B cell (primary cell): Measurements from ENCODE around the gene XRCC1. TPM values are rescaled to one million over a fixed set of nuclear protein-coding genes. Genes with fewer than 3 reads are reported as not detected.

Source experiments
- ATAC-seq: fragments of 200-7000 bp; cut with Tn5 transposase; one replicate; pipeline ENCODE4 v1.10.0; 2021; ENCODE audit warnings: low read depth, mild to moderate bottlenecking, moderate number of reproducible peaks, moderate library complexity
- CTCF ChIA-PET: fragments of 350-600 bp; sonication (Branson Sonifier 250); formaldehyde crosslinking; loops from one replicate; lab custom pipeline; 2021; ENCODE audit warnings: antibody characterized with exemption, inconsistent platforms; lab: Charles Lee
- POLR2A ChIA-PET: fragments of 350-600 bp; sonication (Branson Sonifier 250); formaldehyde crosslinking; loops from one replicate; lab custom pipeline; 2021; ENCODE audit warnings: antibody characterized with exemption; lab: Charles Lee
- DNase-seq: peaks from one replicate; pipeline ENCODE4 v3.0.0; 2013
- H2AFZ ChIP-seq: 2 replicates; pipeline ENCODE4 v1.6.1; 2012; ENCODE audit warnings: mild to moderate bottlenecking, low read depth, low read length; ENCODE audit not compliant: insufficient read depth, poor library complexity, severe bottlenecking
- H3K27ac ChIP-seq, 2 donors: 1 replicate in 1 of 2; 2 replicates in 1 of 2; pipeline ENCODE4 v1.5.1; 2012 to 2013; ENCODE audit warnings: low read length in 2 of 2, mild to moderate bottlenecking in 2 of 2, moderate library complexity in 1 of 2
- H3K27me3 ChIP-seq, 4 experiments: fragments of 200-600 bp in 1 of 4; sonication (generic) in 1 of 4; replicated peaks in 1 of 4; 1 replicate in 2 of 4; 2 replicates in 2 of 4; pipeline versions ENCODE4 v1.6.1 to v1.7.0; 2013 to 2016; ENCODE audit warnings: low read length in 3 of 4, mild to moderate bottlenecking in 2 of 4, mixed read lengths in 1 of 4, moderate library complexity in 1 of 4; ENCODE audit not compliant: insufficient read depth in 4 of 4, control insufficient read depth in 3 of 4; ENCODE audit errors: control extremely low read depth in 1 of 4
- H3K36me3 ChIP-seq, 2 experiments: replicated peaks in 1 of 2; 1 replicate in 1 of 2; 2 replicates in 1 of 2; pipeline versions ENCODE4 v1.6.1 to v1.7.1; 2013; ENCODE audit warnings: low read length in 1 of 2; ENCODE audit not compliant: insufficient read depth in 2 of 2, control insufficient read depth in 1 of 2; ENCODE audit errors: control extremely low read depth in 1 of 2, extremely low read depth in 1 of 2
- H3K4me1 ChIP-seq, 2 donors: fragments of 200-600 bp in 1 of 2; sonication (generic) in 1 of 2; 1 replicate in 1 of 2; 2 replicates in 1 of 2; pipeline versions ENCODE4 v1.5.1 to v1.6.1; 2013 to 2017; ENCODE audit warnings: low read length in 2 of 2; ENCODE audit not compliant: control insufficient read depth in 2 of 2, insufficient read depth in 2 of 2
- H3K4me2 ChIP-seq: replicated peaks from 2 replicates; pipeline ENCODE3; 2012; ENCODE audit warnings: mild to moderate bottlenecking, low read depth, low read length; ENCODE audit not compliant: poor library complexity, severe bottlenecking
- H3K4me3 ChIP-seq, 5 experiments: fragments of 200-600 bp in 1 of 5; sonication (generic) in 1 of 5; 1 replicate in 3 of 5; 2 replicates in 2 of 5; pipeline versions ENCODE4 v1.5.1 to v1.7.0; 2011 to 2016; ENCODE audit warnings: low read length in 4 of 5, mild to moderate bottlenecking in 4 of 5, low read depth in 2 of 5, control low read depth in 1 of 5, moderate library complexity in 1 of 5; ENCODE audit not compliant: insufficient read depth in 1 of 5; ENCODE audit errors: control extremely low read depth in 1 of 5, extremely low read depth in 1 of 5
- H3K79me2 ChIP-seq: fragments of 200-600 bp; sonication (generic); one replicate; pipeline ENCODE4 v1.6.0; 2016; ENCODE audit warnings: low read length; ENCODE audit not compliant: control insufficient read depth, insufficient read depth
- H3K9ac ChIP-seq: fragments of 200-600 bp; sonication (generic); 2 replicates; pipeline ENCODE4 v1.6.1; 2017; ENCODE audit warnings: mild to moderate bottlenecking, low read length, moderate library complexity
- H3K9me3 ChIP-seq, 3 donors: one replicate each; pipeline versions ENCODE4 v1.6.1 to v1.7.1; 2013; ENCODE audit warnings: low read length in 2 of 3; ENCODE audit not compliant: control insufficient read depth in 2 of 3, insufficient read depth in 1 of 3; ENCODE audit errors: control extremely low read depth in 1 of 3
- H4K20me1 ChIP-seq: 2 replicates; pipeline ENCODE4 v1.6.0; 2012; ENCODE audit warnings: mild to moderate bottlenecking, low read length; ENCODE audit not compliant: insufficient read depth, control insufficient read depth, poor library complexity, severe bottlenecking
- H3K27ac Mint-ChIP-seq: one replicate; pipeline ENCODE4 v1.8.0; 2021; ENCODE audit warnings: mixed read lengths
- H3K27me3 Mint-ChIP-seq: one replicate; pipeline ENCODE4 v1.8.0; 2021; ENCODE audit warnings: mixed read lengths
- H3K4me1 Mint-ChIP-seq: one replicate; pipeline ENCODE4 v1.8.0; 2021; ENCODE audit warnings: mixed read lengths
- H3K4me3 Mint-ChIP-seq: one replicate; pipeline ENCODE4 v1.8.0; 2021; ENCODE audit warnings: mixed read lengths
- H3K9me3 Mint-ChIP-seq: one replicate; pipeline ENCODE4 v1.8.0; 2022; ENCODE audit warnings: mixed read lengths; ENCODE audit not compliant: insufficient read depth
- CTCF ChIP-seq: fragments of 200-600 bp; IDR thresholded peaks from one replicate; pipeline ENCODE4 v1.8.0; 2022; ENCODE audit warnings: antibody characterized with exemption, mild to moderate bottlenecking
- EZH2 ChIP-seq: IDR thresholded peaks from 2 replicates; pipeline ENCODE4 v1.6.1; 2012; ENCODE audit warnings: borderline replicate concordance, low read depth, mild to moderate bottlenecking, moderate library complexity, low read length; ENCODE audit not compliant: insufficient read depth, poor library complexity, severe bottlenecking
- WGBS: methylation state at CpG from one replicate; pipeline ENCODE4 v1.1.5; 2013; ENCODE audit warnings: missing lambda C conversion rate; ENCODE audit not compliant: insufficient coverage; 5-methylcytosine and 5-hydroxymethylcytosine counted together
- intact Hi-C: fragments of 100-400 bp; cut with micrococcal nuclease; formaldehyde crosslinking; loops from one replicate; pipeline ENCODE4 v1.10.0; 2022
- polyA plus RNA-seq: library from polyadenylated mRNA; depleted of rRNA; stranded (reverse); fragments of >200 nt; gene quantifications from 2 replicates; pipeline ENCODE4 v1.2.3, GENCODE V29; 2012
- total RNA-seq, 2 donors: library from RNA; stranded (reverse); fragments of 120-200 nt in 1 of 2; gene quantifications; 1 replicate in 1 of 2; 2 replicates in 1 of 2; pipeline versions ENCODE4 v1.2.3 to v1.2.4, GENCODE V29; 2013 to 2022

Gene XRCC1
- total and polyA plus RNA-seq, 2 donors (not counting 1 experiment from before 2014, with no cell fraction given), result 34.6 to 38.2 TPM

DNA sequence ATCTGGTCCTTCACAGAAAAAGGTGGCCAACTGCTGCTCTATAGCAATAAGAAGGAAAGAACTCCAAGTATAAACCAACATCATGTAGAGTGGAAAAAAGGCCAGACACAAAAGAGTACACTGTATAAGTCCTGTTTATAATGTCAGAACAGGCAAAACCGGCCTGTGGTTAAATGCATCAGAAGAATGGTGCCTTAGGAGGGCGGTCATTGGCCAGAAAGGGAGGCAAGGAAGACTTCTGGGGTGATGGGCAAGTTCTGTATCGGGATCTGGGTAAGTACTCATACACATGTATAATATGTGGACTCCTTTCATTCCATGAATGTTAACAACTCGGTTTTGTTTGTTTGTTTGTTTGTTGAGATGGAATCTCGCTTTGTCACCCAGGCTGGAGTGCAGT lies 52.4 kb downstream of the XRCC1 start:
- Histone ChIP-seq H4K20me1 (no peaks in the 10 kb centered on the region), H3K79me2 (peaks cover 11% of the 10 kb centered on the region), H3K27me3 (no peaks in the 10 kb centered on the region), H3K27ac (no peak overlapping the region), H3K9me3 (no peaks in the 10 kb centered on the region), H3K36me3 (no peaks in the 10 kb centered on the region), H3K9ac (no peak overlapping the region), H3K4me3 (no peak overlapping the region), H2AFZ (no peak overlapping the region), H3K4me2 (no peak overlapping the region), H3K4me1 (peaks cover 30 to 46% of the 10 kb centered on the region in 2 donors)
- Mint-ChIP-seq H3K27me3 (no peaks in the 10 kb centered on the region), H3K4me3 (no peak overlapping the region), H3K27ac (no peak overlapping the region), H3K9me3 (no peaks in the 10 kb centered on the region), H3K4me1 (peaks cover 39% of the 10 kb centered on the region)
- no CpG with 5 or more reads among the region's 5 CpGs for WGBS
- CTCF ChIA-PET, result interaction anchor here (0.8 to 14.1 kb wide), 8 partner anchors 10 to 96 kb away, joined by 3 to 644 read pairs (median 5); partner anchors contain the start of gene ZNF575
- POLR2A ChIA-PET, result no interaction called here
- DNase-seq, result no peak
- intact Hi-C loops, result no loop called here
- TF ChIP-seq EZH2 (no peak), CTCF (no peak)
- no peak for ATAC-seq

DNA sequence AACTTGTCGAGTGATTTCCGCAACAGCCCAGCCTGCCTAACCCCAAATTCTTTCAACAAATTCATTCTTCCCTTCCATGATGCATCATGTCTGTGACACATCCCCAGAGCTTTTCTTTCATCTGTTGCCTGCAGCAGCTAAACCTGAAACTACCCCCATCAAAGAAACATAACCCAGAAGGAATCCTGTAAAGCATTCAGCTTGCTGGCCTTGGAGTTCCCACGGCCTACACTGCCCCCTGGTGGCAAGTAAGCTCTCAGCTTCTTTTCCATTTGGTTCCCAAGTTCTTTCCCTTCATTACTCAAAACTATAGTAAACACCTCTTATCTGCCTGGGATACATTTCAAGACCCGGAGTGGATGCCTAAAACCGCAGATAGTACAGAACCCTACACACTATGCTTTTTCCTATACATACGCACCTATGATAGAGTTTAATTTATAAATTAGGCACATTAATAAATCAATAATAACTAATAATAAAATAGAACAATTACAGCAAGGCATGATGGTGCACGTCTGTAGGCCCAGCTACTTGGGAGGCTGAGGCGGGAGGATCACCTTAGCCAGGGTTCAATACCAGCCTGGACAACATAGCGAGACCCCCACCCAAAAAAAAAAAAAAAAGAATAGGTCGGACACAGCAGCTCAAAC lies 55.8 kb downstream of the XRCC1 start:
- Histone ChIP-seq H3K4me3 (no peak overlapping the region), H3K36me3 (no peaks in the 10 kb centered on the region), H4K20me1 (no peaks in the 10 kb centered on the region), H3K9me3 (no peaks in the 10 kb centered on the region), H3K27me3 (no peaks in the 10 kb centered on the region), H2AFZ (no peak overlapping the region), H3K79me2 (no peaks in the 10 kb centered on the region), H3K4me1 (peaks cover 15 to 23% of the 10 kb centered on the region in 2 donors), H3K27ac (no peak overlapping the region), H3K9ac (no peak overlapping the region), H3K4me2 (peak overlapping the region; percentile 42)
- TF ChIP-seq CTCF (peak; percentile 93), EZH2 (no peak)
- WGBS, result 64% methylated on average over 3 of the region's 10 CpGs
- peak overlapping the region; percentile 87 for H3K27ac Mint-ChIP-seq
- peak overlapping the region; percentile 57 for H3K4me3 Mint-ChIP-seq
- DNase-seq, result peak; percentile 87
- no peaks in the 10 kb centered on the region for H3K27me3 Mint-ChIP-seq
- peaks cover 17% of the 10 kb centered on the region for H3K4me1 Mint-ChIP-seq
- POLR2A ChIA-PET, result interaction anchor here (1.2 to 2.5 kb wide), 5 partner anchors 13 to 80 kb away, joined by 3 to 18 read pairs (median 7); partner anchors contain the start of genes PHLDB3, XRCC1 and ZNF575
- no peaks in the 10 kb centered on the region for H3K9me3 Mint-ChIP-seq
- CTCF ChIA-PET, result interaction anchor here (0.6 to 14.1 kb wide), 31 partner anchors 9 to 596 kb away, joined by 3 to 644 read pairs (median 5); partner anchors contain the start of genes IRGQ, PHLDB3 and ZNF575
- peak; percentile 59 for ATAC-seq
- intact Hi-C loops, result loop anchor here (1.0 to 10.0 kb wide), 6 partner anchors 15 to 325 kb away; partner anchors contain the start of gene PHLDB3
